ENCODE results near the gene SETD5.

The SETD5 gene

DNA sequence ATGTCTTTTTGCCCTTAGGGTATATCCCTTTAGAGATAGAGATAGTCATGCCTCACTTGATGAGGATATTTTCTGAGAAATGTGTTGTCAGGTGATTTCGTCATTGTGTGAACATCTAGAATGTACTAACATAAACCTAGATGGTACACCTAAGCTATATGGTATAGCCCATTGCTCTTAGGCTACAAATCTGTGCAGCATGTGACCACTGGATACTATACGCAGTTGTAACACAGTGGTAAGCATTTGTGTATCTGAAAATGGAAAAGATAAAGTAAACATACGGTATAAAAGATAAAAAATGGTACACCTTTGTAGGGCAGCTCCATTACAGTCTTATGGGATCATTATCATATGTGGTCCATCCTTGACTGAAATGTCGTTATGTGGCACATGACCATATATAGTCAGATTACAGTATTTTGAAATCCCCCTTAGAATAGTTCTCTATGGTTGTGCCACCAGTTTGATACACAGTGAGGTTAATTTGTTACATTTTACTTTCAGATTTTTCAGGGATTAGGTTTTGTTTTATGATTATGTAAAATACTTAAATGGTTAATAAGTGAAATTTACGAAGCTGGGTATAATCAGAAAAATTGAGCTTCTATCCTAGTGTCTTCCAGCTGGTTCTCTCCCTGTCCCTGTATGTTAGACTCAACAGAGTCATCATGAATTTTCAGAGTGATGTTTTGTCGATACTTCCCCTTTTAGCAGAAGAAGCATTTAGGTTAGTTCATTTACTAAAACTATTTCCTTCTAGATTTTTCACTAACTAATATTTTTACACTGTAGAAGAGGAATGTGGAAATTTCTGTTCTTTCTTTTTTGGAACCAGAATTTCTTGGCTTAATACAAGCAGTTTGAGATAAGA, 12.8 kb downstream of the SETD5 start:
- DNase-seq: no peak

DNA sequence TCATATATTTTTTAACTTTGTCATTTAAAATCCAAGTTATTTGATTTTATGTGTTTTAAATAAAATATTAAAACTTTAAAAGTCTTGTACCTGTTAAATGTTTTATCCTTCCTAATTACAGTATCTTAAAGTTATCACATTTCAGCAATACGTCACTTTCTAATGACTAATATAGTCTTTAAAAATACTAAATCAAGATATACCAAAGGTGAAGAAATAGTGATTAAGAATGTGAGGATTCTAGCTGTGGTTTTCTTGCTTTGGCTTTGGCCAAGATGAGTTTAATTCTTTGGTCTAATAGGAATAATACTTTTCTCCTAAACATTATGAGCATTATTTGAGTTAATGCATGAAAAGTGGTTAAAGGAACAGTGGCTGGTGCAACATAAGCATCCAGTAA, 13.9 kb downstream of the SETD5 start:
- DNase-seq: no peak

DNA sequence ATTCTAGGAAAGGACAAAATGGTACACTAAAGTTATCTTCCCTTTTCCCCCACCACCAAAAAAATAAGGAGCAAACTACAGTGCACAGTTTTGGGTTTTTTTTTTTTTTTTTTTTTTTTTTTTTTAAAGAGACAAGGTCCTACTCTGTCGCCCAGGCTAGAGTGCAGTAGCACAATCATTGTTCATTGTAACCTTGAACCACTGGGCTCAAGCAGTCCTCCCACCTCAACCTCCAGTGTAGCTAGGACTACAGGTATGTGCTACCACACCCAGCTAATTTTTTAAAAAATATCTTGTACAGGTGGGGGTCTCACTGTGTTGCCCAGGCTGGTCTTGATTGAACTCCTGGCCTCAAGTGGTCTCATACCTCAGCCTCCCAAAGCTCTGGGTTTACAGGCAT, 14.9 kb downstream of the SETD5 start:
- no peak for DNase-seq

DNA sequence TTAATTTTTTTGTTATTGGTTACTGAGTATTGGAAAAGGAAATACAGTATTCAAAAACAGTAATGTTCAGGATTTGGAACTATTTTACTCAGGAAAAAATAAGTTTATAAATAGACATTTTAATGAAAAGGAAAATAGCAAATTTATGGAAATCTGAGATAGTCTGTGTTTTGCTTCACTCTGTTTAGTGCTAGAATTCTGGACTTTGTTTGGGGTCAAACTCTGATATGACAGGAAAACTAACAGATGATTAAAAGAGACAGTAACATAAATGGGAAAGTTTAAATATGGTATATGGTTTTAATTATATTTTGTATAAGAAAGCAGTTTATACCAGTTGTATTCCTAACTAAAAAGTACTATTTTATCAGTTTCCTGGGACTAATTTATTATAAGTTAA, 17.4 kb downstream of the SETD5 start:
- no peak for DNase-seq

DNA sequence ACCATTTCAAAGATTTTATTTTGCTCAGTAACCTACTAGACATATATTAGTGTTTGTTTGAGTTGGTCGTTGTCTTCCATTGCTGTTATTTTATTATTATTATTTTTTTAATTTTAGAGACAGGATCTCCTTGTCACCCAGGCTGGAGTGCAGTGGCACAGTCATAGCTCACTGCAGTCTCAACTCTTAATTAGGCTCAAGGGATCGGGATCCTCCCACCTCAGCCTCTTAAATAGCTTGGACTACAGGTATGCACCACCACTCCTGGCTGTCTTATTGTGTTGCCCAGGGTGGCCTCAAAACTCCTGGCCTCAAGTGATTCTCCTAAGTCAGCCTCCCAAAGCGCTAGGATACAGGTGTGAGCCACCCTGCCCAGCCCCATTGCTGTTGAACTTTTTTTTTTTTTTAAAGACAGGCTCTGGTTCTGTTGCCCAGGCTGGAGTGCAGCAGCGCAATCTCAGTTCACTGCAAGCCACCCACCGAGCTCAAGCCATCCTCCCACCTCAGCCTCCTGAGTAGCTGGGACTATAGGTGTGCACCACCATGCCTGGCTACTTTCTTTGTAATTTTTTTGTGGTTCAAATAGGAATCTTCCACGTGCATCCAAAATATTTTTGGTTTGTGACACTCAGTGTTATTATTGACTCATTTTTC, 18.2 kb downstream of the SETD5 start:
- no peak for DNase-seq

DNA sequence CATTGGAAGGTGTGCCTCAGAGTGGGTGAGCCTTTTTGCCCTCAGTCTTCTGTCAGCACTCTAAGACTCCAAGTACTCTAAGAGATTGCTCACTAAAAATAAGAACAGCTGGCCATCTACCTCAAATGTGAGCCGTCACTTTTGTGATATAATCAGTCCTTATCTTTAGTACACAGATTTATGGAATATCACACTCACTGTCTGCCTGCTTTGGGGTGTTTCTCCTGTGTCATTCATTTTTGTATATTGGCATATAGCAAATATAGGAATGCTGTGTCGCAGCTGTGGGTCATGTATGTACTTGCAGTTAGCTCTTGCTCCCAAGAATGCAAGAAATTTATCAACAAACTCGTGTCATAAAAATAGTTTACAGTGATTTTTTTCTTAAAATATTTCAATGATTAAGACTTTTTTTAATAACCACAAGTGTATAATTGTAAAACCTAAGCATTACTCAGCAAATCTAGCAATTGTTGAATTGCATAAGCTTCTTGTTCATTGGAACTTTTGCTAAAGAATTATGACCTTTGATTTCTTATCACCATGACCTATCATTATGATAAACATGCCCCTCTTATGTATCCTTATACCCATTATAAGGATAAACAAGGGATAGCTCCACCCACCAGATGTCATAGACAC, 18.8 kb downstream of the SETD5 start:
- no peak for DNase-seq

DNA sequence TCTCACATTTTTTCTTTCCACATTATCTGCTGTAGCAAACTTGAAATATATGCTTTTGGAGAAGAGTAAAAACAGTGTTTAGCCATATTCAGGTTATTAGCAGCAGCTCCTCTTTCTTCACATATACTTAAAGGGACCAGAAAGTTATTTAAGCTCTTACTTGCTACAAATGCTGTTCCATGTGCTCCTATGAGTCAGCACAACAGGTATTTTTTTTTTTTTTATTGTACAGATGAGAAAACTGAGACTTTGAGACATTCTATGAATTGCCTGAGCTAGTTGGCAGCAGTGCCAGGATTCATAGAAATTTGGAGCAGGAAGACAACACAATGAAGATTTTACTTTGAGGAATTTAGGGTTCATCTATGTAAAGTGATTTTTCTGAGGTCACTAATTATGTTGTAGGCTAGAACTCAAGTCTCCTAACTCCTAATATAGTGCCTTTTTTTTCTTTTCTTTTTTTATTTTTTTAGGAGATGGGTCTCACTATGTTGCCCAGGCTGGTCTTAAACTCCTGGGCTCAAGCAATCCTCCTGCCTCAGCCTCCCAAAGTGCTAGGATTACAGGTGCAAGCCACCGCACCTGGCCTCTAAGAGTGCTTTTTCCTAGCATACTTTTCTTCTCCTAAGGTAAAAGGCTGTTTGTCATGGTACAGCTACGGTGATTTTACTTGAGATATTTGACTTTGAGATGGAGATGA, 23.6 kb downstream of the SETD5 start:
- no peak for DNase-seq

DNA sequence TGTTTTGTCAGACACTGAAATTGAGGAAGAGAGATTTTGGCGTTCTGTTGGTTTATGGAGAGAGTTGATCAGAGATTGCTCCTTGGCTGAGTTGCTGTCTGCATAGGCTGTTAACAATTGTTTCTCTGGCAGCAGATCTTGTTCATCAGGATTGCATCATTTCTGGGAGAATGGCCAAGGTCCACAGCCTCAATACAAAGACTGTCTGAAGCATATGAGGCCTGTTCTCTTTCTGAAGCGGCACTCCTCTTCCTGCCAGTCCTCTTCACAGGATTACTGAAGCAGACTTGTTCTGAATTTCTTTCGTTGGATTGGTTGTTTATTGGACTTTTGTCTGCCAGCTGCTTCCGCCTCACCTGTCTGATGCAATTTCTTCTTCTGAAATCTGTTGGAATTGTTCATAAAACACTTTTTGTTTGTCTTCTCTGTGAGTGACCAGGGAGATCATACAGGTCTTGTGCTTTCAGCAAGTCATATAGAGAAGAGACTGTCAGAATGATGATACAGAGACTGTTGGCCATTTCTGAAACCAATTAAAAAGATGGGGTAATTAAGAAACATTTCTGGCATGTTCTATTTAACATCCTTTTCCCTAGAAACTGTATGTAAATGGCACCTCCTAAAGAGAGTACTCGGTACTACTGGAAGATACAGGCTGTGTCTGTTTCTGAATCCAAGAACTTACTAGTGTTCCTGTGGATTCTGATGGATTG, 25.5 kb downstream of the SETD5 start:
- peak; percentile 84 for DNase-seq

DNA sequence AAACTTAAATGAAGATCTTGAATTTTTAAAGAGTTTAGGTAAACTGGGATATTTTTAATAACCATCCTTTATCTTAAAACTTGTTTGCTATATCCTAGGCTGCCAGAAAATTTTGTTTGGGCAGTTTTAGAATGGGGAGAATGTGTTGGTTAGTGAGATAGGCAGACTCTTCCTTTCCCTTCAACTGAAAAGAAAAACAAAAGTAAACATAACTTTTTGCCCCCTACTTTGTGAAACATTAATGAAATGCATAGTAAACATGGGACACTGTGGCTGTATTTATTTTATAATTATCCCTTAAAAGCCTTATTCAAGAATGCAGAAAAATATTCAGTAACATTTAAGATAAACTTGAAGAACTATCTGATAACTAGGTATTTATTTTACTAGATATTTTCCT, 31.0 kb downstream of the SETD5 start:
- no peak for DNase-seq

DNA sequence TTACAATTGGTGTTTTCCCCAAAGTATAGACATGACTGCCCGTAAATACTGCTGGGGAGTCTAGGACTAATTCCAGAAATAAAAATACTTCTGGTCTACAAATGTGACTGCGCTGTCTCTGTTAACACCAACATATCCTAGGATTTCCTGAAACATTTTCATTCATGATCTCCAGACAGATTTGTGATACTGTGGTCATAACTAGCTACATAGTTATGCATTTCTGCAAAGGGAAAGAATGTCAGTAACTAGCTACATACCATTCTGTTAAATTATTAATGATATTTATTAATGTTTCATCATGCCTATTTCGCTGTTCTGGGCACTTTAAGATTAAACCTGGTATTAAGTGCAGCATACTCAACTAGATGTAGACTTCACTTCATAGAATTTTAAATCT, 33.3 kb downstream of the SETD5 start:
- no peak for DNase-seq

DNA sequence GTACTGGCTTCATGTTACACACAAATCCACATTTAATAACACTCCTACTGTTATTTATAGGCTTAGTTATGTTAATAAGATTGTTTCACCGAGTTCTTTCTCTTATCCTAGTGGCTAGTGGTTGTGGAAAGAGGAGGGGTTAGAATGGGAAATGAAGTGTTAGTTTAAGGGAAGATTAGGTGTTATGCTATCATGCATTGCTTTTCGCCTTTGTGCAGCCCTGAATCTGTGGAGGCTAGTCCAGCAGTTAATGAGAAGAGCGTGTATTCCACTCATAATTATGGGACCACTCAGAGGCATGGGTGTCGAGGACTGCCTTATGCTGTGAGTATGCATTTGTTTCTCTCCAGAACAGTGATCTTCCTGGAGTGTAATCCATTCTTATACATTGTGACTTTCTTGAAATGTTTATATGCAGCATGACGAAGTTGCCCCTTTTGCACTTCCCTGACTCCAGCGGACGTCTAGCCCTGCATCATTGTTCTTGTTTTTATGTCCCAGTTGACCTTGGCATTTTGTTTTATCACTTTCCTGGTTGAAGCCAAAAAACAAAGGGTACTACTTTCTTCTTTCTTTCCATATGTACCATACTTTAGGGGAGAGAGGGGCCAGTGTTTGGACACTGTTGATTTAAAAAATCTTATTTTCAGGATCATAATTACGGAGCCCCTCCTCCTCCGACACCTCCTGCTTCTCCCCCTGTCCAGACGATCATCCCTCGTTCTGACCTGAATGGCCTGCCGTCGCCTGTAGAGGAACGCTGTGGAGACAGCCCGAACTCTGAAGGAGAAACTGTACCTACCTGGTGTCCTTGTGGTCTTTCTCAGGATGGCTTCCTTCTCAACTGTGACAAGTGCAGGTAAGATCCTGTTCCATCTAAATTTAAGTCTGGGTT, 36.5 kb downstream of the SETD5 start:
- no peak for DNase-seq

DNA sequence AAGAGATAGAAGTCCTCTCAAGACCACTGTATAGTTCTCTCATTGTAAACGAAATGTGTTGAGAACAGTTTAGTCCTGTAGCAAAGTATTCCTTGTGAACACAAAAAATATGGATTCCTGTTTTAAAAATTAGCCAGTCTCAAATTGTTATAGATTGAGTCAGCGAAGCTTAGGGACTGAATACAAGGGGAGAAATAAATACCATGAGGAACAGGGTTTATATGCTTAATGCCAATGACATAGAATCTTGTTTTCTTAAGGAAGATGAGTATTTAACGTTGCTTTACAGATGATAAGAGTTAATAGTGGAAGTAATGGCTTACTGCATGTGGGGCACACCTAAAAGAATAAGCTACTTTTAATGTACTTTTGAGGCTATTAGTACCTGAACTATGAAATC, 37.9 kb downstream of the SETD5 start:
- no peak for DNase-seq

DNA sequence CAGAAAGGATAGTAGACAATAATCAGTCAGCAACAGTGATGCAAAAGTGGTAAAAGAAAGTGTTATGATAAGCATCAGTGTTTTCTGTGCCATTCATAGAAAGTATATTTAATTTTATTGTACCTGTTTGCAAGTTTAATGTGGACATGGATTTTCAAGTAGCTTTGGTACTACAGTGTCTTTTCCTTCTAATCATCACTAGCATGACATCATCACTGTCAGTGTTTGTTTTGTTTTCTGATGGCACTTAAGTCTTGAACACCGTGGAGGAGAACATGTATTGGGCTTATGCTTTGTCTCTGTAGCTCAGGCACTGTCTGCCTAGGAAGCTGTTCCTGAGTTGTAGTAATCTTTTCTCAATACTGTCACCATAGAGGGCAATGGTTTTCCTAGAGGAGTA, 41.9 kb downstream of the SETD5 start:
- DNase-seq: no peak

DNA sequence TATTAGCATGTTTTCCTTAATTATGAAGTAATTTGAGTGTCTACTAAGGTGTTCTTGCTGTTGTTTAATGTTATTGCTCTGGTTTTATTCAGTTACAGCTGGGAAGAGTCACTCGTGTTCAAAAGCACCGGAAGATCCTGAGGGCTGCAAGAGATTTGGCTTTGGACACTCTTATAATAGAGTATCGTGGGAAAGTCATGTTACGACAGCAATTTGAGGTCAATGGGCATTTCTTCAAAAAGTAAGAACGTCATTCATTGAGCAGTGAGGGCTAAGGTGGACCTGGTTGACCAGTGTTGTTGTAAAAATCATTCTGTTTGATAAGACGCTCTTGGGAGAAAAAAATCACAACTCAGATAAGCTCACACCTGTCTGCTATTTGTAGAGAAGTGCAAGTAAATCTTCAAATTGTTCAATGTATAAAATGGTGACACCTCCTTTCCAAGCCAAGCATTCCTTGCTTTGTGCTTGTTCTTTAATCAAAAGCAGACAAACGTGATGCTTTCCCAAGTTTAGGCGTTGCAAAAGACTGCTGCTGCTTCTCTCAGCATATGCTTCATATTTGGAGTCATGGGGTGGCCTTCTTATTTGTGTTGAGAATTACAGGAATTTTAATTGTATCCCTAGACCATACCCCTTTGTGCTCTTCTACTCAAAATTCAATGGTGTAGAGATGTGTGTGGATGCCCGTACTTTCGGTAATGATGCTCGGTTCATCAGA, 44.2 kb downstream of the SETD5 start:
- DNase-seq: no peak

DNA sequence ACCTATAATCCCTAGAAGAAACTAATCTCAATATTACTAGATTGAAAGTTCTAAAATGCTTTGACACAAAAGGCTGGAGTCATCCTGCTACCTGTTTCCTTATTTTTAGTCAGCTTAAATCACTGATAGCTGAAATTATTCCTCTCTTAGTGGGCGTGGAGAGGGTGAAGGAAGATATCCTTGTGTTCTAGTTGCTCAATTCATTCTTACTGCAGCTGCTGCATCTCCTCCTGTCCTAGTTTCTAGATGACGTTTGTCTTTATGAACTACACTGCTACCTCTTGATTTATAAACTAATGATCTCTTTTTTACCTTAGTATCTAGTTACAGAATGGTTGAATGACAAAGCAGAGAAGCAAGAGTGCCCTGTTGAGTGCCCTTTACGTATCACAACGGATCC, 50.7 kb downstream of the SETD5 start:
- DNase-seq: no peak

DNA sequence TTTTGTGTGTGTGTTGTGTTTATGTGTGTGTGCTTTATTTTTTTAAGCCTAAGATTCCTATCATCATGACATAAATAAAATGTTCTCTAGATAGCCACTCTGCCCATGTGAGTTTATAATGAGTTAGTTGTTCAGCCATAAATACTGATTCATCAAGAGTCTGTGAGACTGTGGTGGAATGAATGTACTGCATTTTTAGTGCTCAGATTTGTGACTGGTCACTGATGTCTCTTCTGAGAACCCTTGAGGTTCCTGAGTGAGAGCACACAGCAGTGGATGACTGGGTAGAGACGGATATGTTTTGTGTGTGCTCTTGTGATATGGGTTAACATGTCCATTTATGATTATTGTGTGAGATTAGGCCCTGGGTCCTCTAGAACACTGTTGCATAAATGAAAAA, 51.2 kb downstream of the SETD5 start:
- DNase-seq: no peak

DNA sequence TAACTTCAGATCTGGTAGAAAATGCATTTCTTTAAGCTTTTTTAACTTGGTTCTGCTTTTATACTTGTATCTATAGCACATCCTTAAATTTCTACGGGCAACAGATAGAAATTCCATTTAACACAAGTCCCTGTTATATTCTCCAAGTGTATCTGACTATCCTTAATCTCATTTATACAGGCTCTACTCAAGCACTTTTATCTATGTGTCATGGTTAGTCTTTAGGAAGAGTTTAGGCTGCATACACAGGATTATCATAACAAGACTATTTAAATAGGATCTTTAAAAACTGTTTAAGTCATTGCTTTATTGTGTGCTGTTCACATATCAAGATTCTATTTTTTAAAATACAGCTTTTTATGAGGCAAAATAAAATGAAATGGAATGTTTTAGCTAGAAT, 52.7 kb downstream of the SETD5 start:
- DNase-seq: no peak

DNA sequence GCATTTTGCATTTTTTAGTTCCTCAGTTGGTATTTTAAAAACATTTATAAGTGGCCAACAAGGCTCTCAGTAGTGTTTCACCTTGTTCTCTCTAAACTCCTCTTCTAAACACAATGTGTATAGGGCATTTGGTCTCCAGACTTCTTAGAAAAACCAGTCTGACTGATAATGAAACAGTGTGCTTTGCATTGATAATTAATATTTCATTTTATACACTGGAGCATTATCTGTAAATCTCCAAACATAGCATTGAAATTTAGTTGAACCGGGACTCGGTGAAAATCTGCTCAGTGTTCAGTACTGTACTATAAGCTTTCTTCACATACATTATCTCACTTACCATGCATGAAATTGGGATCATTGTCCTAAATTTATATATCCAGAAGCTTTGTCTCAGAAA, 53.6 kb downstream of the SETD5 start:
- no peak for DNase-seq

DNA sequence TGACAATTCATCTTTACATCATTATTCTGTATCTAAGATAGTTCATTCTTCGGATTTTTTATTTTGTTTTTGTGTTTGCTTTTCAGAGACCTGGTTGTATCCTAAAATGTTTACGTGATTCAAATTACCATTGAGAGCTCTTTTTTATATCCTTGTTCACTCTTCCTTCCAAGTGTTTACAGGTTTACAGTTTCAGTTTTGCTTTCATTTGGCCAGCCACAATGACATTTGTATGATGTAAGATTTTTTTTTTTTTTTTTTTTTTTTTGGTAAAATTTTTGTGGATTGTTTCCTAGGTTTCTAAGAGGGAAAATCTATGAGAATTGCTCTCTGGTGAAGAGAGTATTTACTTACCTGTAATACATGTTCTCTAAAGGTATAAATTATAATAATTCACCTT, 55.0 kb downstream of the SETD5 start:
- DNase-seq: no peak

DNA sequence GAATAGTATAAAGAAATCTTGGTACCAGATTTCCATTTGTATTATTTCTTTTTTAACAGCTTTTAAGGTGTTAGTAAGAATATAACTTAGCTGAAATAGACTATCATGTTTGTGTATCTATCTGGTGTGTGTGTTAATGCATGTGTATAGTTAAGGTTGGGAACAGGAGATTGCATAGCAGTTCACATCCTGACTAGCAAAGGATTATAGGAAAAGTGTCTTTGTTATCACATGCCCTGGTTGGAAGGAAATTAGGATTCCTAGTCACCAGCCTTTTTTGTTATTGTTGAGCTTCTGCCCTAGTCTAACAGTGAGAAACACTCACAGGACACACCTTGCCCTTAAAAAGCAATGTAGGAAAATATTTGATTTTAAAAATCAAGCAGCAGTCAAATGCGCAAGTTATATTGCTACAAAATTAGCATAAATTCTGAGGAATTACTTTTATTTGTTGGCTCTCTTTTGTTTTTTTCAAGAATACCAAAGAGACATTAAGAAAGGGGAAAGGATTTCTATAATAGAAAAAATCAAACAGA, 58.2 kb downstream of the SETD5 start:
- DNase-seq: no peak

DNA sequence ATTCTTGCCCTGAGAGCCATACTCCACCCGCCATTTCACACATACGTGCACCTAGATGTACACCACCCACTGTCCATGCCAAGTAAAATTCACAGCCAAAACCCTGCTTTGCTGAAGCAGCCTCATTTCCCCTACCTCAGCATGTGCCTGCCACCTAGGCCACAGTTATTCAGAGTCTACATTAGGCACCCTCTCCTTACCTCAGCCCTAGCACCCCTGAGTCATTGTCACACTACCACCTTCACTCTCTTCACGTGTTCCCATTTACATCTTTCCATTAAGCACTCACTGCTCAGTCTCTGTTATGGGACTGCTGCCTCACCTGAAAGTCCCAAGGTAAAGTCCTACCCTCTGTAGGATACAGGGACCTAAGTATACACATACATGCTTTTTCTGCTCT, 70.0 kb downstream of the SETD5 start:
- no peak for DNase-seq

All from GF-D8 (cell line).